ENCODE results near the gene RPRD1B.

The RPRD1B gene, protein sequence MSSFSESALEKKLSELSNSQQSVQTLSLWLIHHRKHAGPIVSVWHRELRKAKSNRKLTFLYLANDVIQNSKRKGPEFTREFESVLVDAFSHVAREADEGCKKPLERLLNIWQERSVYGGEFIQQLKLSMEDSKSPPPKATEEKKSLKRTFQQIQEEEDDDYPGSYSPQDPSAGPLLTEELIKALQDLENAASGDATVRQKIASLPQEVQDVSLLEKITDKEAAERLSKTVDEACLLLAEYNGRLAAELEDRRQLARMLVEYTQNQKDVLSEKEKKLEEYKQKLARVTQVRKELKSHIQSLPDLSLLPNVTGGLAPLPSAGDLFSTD

GRCh38 chr20:38033330-38034107, at the start of gene RPRD1B, which contains the start of gene TTI1:
RPRD1B (plus strand) TSS chr20:38033746; CDS start chr20:38033948, 202 bp downstream.
TTI1 (minus strand) TSS chr20:38033456; CDS start chr20:38013816, 19,640 bp downstream.
- H3K4me1 ChIP-seq (ENCODE audit: insufficient read depth, poor library complexity, severe bottlenecking) = peaks cover 37% of the 10 kb centered on the region
- no peaks in the 10 kb centered on the region for H3K27me3 ChIP-seq (ENCODE audit: insufficient read depth, poor library complexity, severe bottlenecking)
- DNase-seq (ENCODE audit: low spot score) (peak; percentile 97), ATAC-seq (ENCODE audit: low read depth) (peak; percentile 89)
- no peaks in the 10 kb centered on the region for H3K9me3 ChIP-seq (ENCODE audit: severe bottlenecking)
- peak within 1 kb of the TSS; percentile 79 for H3K4me3 ChIP-seq (ENCODE audit: severe bottlenecking)
- H3K27ac ChIP-seq (ENCODE audit: poor library complexity, severe bottlenecking) = peak within 1 kb of the TSS; percentile 60
- H3K36me3 ChIP-seq (ENCODE audit: low read depth) = peaks cover 59% of the 10 kb centered on the region
- TF ChIP-seq, protein P1, sequence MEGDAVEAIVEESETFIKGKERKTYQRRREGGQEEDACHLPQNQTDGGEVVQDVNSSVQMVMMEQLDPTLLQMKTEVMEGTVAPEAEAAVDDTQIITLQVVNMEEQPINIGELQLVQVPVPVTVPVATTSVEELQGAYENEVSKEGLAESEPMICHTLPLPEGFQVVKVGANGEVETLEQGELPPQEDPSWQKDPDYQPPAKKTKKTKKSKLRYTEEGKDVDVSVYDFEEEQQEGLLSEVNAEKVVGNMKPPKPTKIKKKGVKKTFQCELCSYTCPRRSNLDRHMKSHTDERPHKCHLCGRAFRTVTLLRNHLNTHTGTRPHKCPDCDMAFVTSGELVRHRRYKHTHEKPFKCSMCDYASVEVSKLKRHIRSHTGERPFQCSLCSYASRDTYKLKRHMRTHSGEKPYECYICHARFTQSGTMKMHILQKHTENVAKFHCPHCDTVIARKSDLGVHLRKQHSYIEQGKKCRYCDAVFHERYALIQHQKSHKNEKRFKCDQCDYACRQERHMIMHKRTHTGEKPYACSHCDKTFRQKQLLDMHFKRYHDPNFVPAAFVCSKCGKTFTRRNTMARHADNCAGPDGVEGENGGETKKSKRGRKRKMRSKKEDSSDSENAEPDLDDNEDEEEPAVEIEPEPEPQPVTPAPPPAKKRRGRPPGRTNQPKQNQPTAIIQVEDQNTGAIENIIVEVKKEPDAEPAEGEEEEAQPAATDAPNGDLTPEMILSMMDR (IDR thresholded peaks at IDR 0.05; ENCODE audit: poor library complexity, severe bottlenecking) = peak; percentile 12

DNA sequence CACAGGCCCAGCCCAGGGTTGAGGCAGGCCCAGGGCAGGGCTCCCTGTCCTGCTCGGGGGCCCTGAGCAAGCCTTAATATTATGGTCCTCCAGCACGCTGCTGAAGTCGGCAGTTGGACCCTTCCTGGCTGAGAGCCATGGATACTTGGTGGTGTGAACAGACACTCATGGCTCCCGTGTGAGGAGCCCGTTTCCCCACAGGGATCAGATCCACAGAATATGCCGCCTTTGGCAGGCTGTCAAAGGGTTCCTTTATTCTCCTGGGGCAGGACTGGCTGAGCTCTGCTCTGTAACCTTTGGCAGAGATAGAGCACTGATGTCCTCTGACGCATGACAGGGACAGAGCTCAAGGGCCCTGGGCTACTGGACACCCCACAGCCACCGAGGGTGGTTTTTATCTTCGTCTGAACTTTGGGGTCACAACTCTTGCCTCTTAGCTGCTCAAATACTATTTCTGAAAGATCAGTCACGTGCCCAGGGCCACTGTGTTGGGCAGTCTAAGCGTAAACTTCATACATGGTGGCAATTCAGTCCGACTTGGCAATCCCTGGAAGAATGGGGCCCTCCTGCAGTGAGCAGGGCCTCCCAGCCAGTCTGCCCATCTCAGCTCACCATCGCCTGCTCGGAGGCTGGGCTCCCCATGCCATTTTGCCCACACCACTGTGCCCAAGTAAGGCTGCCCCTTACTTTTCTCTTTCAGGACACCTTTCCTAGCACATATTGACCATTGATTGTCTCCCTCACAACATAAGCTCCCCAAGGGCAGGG, 49.3 kb upstream of the RPRD1B start:
- H3K9me3 ChIP-seq (ENCODE audit: severe bottlenecking) = no peaks in the 10 kb centered on the region
- TF ChIP-seq, protein P1 (IDR thresholded peaks at IDR 0.05; ENCODE audit: poor library complexity, severe bottlenecking) = no peak
- no peaks in the 10 kb centered on the region for H3K27me3 ChIP-seq (ENCODE audit: insufficient read depth, poor library complexity, severe bottlenecking)
- peaks cover 59% of the 10 kb centered on the region for H3K36me3 ChIP-seq (ENCODE audit: low read depth)
- H3K4me3 ChIP-seq (ENCODE audit: severe bottlenecking) = no peak overlapping the region
- H3K27ac ChIP-seq (ENCODE audit: poor library complexity, severe bottlenecking) = no peak overlapping the region
- DNase-seq (ENCODE audit: low spot score) (no peak), ATAC-seq (ENCODE audit: low read depth) (peak; percentile 4; the same call in 1 of the 3 replicates)
- H3K4me1 ChIP-seq (ENCODE audit: insufficient read depth, poor library complexity, severe bottlenecking) = peaks cover under 1% of the 10 kb centered on the region

DNA sequence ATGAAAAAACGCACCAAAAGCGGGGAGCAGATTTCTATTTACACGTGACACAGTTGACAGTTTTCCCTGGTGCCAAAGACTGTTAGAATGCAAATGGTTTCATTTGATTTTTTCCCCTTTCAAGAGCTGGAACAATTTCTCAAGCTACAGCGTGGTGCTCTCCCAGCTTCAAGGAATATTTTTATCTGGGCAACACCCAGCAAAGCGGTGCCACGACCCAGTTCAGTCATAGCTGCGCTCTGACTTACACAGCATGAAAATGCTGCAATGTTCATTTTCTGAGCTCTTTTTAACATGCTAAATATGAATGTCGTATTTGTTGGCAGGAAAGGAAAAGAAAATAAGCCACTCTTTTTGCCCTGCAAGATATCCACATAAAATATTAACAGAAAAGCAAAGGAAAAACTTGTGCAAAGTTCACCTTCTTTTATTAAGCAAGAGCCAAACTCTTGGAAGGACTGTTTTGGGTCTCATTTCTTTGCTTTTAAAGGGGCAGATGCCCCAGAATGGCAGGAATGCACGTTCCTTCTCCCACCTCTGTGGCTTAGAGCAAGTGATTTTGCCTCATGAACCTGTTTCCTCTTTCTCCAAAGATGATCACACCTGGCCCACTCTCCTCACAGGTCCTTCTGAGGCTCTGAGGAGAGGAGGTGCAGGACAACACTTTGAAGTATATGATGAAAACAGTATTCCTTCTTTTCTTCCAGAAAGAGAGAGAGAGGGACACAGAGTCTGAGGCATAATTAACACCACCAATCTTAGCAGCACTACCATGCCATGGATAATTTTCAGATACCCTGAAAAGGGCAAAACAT, 47.3 kb upstream of the RPRD1B start:
- Histone ChIP-seq H3K27me3 (ENCODE audit: insufficient read depth, poor library complexity, severe bottlenecking) (no peaks in the 10 kb centered on the region), H3K4me1 (ENCODE audit: insufficient read depth, poor library complexity, severe bottlenecking) (peaks cover 21% of the 10 kb centered on the region), H3K9me3 (ENCODE audit: severe bottlenecking) (no peaks in the 10 kb centered on the region), H3K27ac (ENCODE audit: poor library complexity, severe bottlenecking) (no peak overlapping the region), H3K36me3 (ENCODE audit: low read depth) (peaks cover 72% of the 10 kb centered on the region), H3K4me3 (ENCODE audit: severe bottlenecking) (no peak overlapping the region)
- ATAC-seq (ENCODE audit: low read depth) (no peak), DNase-seq (ENCODE audit: low spot score) (no peak)
- TF ChIP-seq, protein P1 (IDR thresholded peaks at IDR 0.05; ENCODE audit: poor library complexity, severe bottlenecking) = no peak

- DNase-seq (ENCODE audit: low spot score) = no peak
- H3K4me1 ChIP-seq (ENCODE audit: insufficient read depth, poor library complexity, severe bottlenecking) = peaks cover 29% of the 10 kb centered on the region
- peaks cover 74% of the 10 kb centered on the region for H3K36me3 ChIP-seq (ENCODE audit: low read depth)
Observed at GRCh38 chr20:37986873-37987601, 46.5 kb upstream of the RPRD1B start.

More at GRCh38 chr20:37986873-37987601, 46.5 kb upstream of the RPRD1B start:
- Histone ChIP-seq H3K27me3 (ENCODE audit: insufficient read depth, poor library complexity, severe bottlenecking) (no peaks in the 10 kb centered on the region), H3K4me3 (ENCODE audit: severe bottlenecking) (no peak overlapping the region), H3K9me3 (ENCODE audit: severe bottlenecking) (no peaks in the 10 kb centered on the region), H3K27ac (ENCODE audit: poor library complexity, severe bottlenecking) (no peak overlapping the region)
- TF ChIP-seq, protein P1 (IDR thresholded peaks at IDR 0.05; ENCODE audit: poor library complexity, severe bottlenecking) = no peak
- ATAC-seq (ENCODE audit: low read depth) = no peak

Measured in RWPE2 (cell line).